ENCODE data around the gene GKN1.
"Not testable (repeated sequence)": the region's sequence is repeated elsewhere in the genome, so short reads cannot be mapped to it uniquely, and the experiment has no call there.

Gene GKN1

DNA sequence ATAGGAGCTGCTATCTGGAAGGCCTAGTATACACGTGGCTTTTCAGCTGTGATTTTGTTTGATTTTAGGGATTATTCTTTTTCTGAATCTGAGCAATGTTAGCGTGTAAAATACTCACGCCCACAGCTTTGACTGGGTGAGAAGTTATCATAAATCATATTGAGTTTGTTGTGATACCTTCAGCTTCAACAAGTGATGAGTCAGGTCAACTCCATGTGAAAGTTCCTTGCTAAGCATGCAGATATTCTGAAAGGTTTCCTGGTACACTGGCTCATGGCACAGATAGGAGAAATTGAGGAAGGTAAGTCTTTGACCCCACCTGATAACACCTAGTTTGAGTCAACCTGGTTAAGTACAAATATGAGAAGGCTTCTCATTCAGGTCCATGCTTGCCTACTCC, at the start of gene GKN1:
Gene GKN1 (plus strand): TSS at position 386 of the 400 bp plus-strand sequence. CDS start 42 bp downstream, outside the sequence.
- no peak for DNase-seq

DNA sequence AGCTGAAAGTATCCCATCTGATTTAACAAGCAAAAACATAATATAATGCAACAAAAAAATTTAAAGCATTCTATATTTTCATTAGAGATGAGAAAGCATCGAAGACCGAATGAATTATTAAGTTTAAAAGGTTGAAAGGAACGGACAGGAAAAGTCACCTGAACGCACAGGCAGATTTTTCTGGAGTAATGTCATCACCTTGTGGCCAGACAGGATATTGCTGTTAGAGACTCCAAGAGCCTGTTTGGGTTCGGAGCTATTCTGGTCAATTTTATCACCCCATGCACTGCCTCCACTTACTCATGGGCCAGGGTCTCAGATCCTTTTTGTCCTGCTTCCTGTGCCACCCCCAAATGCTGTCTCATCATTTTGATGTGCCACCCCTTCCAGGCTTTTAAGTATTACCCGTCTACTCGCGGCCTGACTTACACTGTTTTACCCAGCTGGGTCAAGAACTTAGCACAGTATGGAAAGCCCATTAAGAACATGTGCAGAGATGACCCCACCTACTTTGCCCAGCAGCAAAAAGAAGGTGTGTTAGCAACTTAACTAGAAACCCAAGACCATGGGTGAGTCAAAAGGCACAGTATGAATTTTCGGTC, 49.0 kb upstream of the GKN1 start:
- peak; percentile 24 for DNase-seq

- DNase-seq = no peak
Measured at GRCh38 chr2:68926796-68927195, 47.6 kb upstream of the GKN1 start.

GRCh38 chr2:68931149-68931711, 43.2 kb upstream of the GKN1 start:
- DNase-seq = no peak

DNA sequence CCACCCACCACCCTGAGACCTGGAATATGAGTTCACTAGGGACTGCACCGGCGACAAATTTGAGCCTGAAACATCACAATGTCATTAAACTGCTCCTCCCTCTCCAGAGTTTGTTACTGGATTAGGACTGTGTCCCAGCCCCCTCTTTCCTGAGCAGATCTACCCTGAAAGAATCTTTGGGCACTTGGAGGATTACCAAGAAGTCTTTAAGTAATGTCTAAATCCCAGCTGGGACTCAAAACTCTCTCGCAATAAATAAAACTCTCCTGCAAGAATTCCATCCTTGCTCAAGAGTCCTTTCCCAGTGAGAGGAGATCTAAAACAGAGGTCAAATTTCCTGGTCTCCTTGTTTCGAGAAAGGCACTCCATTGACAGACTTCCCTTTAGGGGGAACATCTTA, 42.6 kb upstream of the GKN1 start:
- DNase-seq = no peak

DNA sequence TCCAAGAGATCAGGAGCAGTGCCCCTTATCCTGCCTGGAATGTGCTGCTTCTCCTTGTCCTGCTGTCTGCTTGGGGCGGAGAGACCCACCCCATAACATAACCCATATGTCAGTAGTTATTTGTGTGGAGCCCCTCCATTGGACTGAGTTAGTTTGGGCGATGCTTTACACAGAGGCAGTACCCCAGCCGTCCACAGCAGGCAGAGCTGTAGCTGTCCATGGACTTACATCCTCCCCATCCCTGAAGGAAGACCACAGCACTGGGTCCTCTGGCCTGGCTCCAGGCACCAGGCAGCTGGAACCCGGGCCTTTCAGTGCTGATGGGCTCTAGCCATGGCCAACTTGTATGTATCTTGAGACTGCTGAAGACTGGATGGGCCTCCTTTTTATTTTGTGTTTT, 42.0 kb upstream of the GKN1 start:
- no peak for DNase-seq

DNA sequence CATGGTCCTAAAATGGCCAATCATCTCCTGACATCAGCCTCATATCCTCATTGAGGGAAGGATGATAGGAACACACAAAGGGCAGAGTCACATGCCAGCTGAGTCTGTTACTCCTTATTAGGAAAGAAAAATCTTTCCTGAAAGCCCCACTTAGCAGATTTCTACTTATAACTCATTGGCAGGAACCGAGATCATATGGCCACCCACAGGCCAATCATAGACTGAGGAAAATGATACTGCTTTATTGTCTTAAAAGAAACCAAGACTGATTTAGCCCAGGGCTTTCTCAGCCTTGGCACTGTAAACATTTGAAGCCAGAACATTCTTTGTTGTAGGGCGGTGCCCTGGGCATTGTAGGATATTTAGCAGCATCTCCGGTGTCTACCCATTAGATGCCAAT, 40.4 kb upstream of the GKN1 start:
- DNase-seq = no peak

GRCh38 chr2:68935471-68935870, 39.0 kb upstream of the GKN1 start:
- DNase-seq = no peak

- no peak for DNase-seq
Measured at GRCh38 chr2:68936427-68936826, 38.0 kb upstream of the GKN1 start.

DNA sequence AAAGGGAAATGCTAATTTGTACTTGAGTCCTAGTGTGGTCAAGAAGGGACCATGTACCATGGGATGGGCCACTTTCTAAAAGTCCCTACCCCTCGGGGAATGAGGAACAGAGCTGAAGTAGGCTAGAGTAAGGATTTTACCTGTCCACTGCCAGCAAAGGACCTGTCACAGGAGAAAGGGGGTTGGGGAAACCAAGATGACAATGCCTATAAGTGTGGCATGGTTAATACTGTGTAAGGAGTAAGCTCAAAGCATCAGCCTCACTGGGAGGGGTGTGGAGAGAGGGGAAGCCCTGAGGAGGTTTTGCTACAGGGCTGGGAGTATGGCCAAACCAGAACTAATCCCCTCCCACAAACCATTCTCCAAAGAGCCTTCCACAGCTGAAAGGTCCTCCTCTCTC, 37.5 kb upstream of the GKN1 start:
- DNase-seq = no peak

GRCh38 chr2:68937346-68938055, 36.9 kb upstream of the GKN1 start:
- DNase-seq = no peak

- DNase-seq = no peak
Measured at GRCh38 chr2:68938938-68939337, 35.5 kb upstream of the GKN1 start.

GRCh38 chr2:68939962-68940361, 34.5 kb upstream of the GKN1 start:
- DNase-seq = no peak

GRCh38 chr2:68940369-68940768, 34.1 kb upstream of the GKN1 start:
- no peak for DNase-seq

- no peak for DNase-seq
Measured at GRCh38 chr2:68942827-68943226, 31.6 kb upstream of the GKN1 start.

- DNase-seq = peak; percentile 70
Measured at GRCh38 chr2:68943581-68944568, 30.6 kb upstream of the GKN1 start.

GRCh38 chr2:68946117-68946516, 28.3 kb upstream of the GKN1 start:
- peak; percentile 85 for DNase-seq

- no peak for DNase-seq
Measured at GRCh38 chr2:68948710-68949109, 25.7 kb upstream of the GKN1 start.

- no peak for DNase-seq
Measured at GRCh38 chr2:68951899-68952298, 22.5 kb upstream of the GKN1 start.

GRCh38 chr2:68952887-68953521, 21.4 kb upstream of the GKN1 start, which contains the start of gene GKN2:
Gene GKN2 (minus strand): TSS chr2:68952893. CDS start chr2:68952861, 32 bp downstream.
- no peak for DNase-seq

GRCh38 chr2:68955432-68955831, 19.0 kb upstream of the GKN1 start:
- DNase-seq = not testable (repeated sequence)

GRCh38 chr2:68959001-68959400, 15.4 kb upstream of the GKN1 start:
- DNase-seq = no peak

DNA sequence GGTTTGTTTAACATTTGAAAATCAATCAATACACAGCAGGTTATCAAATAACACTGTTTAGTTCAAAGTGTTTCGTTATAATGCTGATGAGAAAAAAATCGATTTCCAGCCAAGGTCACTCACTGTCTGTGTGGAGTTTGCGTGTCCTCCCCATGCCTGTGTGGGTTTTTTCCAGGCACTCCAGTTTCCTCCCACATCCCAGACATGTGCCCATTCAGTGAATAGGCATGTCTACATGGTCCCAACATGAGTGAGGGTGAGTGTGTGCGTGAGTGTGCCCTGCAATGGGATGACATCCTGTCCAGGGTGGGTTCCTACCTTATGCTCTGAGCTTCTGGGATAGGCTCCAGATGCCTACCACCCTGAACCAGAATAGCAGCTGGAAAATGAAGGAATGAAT, 13.1 kb upstream of the GKN1 start:
- no peak for DNase-seq
